Ovary (tissue), 9 donors: ENCODE data around the gene HSP90AB1. TPM values are rescaled to one million over a fixed set of nuclear protein-coding genes. Genes with fewer than 3 reads are reported as not detected.

ENCODE experiments used
- DNase-seq, 5 donors: peaks; one replicate each; pipeline ENCODE4 v3.0.0-alpha.2; 2019 to 2020
- H3K27ac ChIP-seq, 2 donors: fragments of 200-600 bp; one replicate each; pipeline versions ENCODE4 v1.5.1 to v1.8.0; 2019 to 2022
- H3K27me3 ChIP-seq: fragments of 200-600 bp; one replicate; pipeline ENCODE4 v1.8.0; 2022
- H3K36me3 ChIP-seq: fragments of 200-600 bp; sonication (generic); one replicate; pipeline ENCODE4 v1.5.1; 2019
- H3K4me1 ChIP-seq: one replicate; pipeline ENCODE4 v1.8.1; 2013; ENCODE audit warnings: mild to moderate bottlenecking, moderate library complexity; ENCODE audit not compliant: insufficient read depth
- H3K4me3 ChIP-seq: fragments of 200-600 bp; sonication (generic); one replicate; pipeline ENCODE4 v1.5.1; 2017
- H3K9me3 ChIP-seq, 2 donors: fragments of 200-600 bp in 1 of 2; sonication (generic) in 1 of 2; one replicate each; pipeline versions ENCODE4 v1.5.1 to v1.8.1; 2013 to 2019; ENCODE audit warnings: mild to moderate bottlenecking in 1 of 2, moderate library complexity in 1 of 2
- CTCF ChIP-seq, 3 donors: fragments of 450-650 bp in 2 of 3; fragments of 200-600 bp in 1 of 3; IDR thresholded peaks; one replicate each; pipeline versions ENCODE4 v1.5.1 to v1.8.0; 2016 to 2022; ENCODE audit warnings: antibody characterized with exemption in 3 of 3, mild to moderate bottlenecking in 1 of 3
- EP300 ChIP-seq: sonication (generic); formaldehyde crosslinking; IDR thresholded peaks from one replicate; pipeline ENCODE4 v1.6.1; 2017; ENCODE audit warnings: antibody characterized with exemption
- POLR2A ChIP-seq: fragments of 450-650 bp; IDR thresholded peaks from one replicate; pipeline ENCODE4 v1.6.1; 2017; ENCODE audit warnings: antibody characterized with exemption, mild to moderate bottlenecking, moderate library complexity
- WGBS, 3 donors: extraction: QIAGEN DNeasy Blood & Tissue Kit in 1 of 3; methylation state at CpG; one replicate each; pipeline versions ENCODE4 v1.1.5 to v1.1.7; 2013 to 2017; 5-methylcytosine and 5-hydroxymethylcytosine counted together
- intact Hi-C, 4 donors: fragments of 100-400 bp; cut with DNase I; formaldehyde crosslinking; loops; one replicate each; pipeline versions ENCODE4 v1.11.0 to v1.15.1; 2022 to 2023
- polyA plus RNA-seq, 2 donors: library from polyadenylated mRNA; stranded (reverse); fragments of 200-250 nt in 1 of 2; fragments of 350-450 nt in 1 of 2; fragmentation: Illumina TruSeq in 1 of 2; extraction: RNeasy Lipid Tissue Mini Kit (QIAGEN cat#74804) in 1 of 2; gene quantifications; one replicate each; pipeline ENCODE4 v1.2.3, GENCODE V29; 2013 to 2014
- total RNA-seq, 7 donors: library from RNA; depleted of rRNA in 2 of 7; stranded (reverse); fragments of >200 nt in 2 of 7; fragmentation: NEBNext Ultra II Directional in 3 of 7; extraction: Animal tissue kit (Norgen Biotek cat#: 25700) in 3 of 7; gene quantifications; one replicate each; pipeline versions ENCODE4 v1.1.0 to v1.2.4, GENCODE V29; 2016 to 2023
- donor health status: DM: no; HTN: no; CAD: no; lungs with moderate emphysema.
- donor health status: DM: no; HTN: no; CAD: no.
- donor health status: Bipolar disorder and iron deficiency.
- donor health status: DM: yes; HTN: yes; CAD: no.
- donor health status: DM: no; HTN: no; CAD: no.
- donor health status: DM: yes; HTN: yes; CAD: no.

HSP90AB1 gene
- total and polyA plus RNA-seq, 9 donors = 820 to 1,905 (median 1,051) TPM

- TF ChIP-seq CTCF (IDR thresholded peaks at IDR 0.05) = peak; percentile 50 to 69 (median 66)
- no peak for TF ChIP-seq POLR2A
- intact Hi-C loops = no loop called here
- H3K36me3 ChIP-seq = no peaks in the 10 kb centered on the region
- WGBS, 3 donors = 7 to 38% (median 20%) methylated on average over 4 of the region's 4 CpGs
- H3K4me3 ChIP-seq = no peak overlapping the region
- H3K9me3 ChIP-seq = no peaks in the 10 kb centered on the region
- peak overlapping the region; percentile 60 to 72 for H3K27ac ChIP-seq
- H3K27me3 ChIP-seq = no peaks in the 10 kb centered on the region
- peak; percentile 84 to 92 (median 89) for DNase-seq
- H3K4me1 ChIP-seq = peaks cover 29% of the 10 kb centered on the region
Observed at GRCh38 chr6:44221291-44221960, 25.5 kb upstream of the HSP90AB1 start.

- Histone ChIP-seq H3K4me1 (peaks cover 34% of the 10 kb centered on the region), H3K36me3 (no peaks in the 10 kb centered on the region), H3K27me3 (no peaks in the 10 kb centered on the region), H3K9me3 (no peaks in the 10 kb centered on the region), H3K4me3 (no peak overlapping the region), H3K27ac (peak overlapping the region; percentile 60 to 72)
- intact Hi-C loops = loop anchor here in 1 of 4 donors (2.0 kb wide), 1 partner anchor 15 kb away; no protein-coding TSS in a partner anchor
- DNase-seq = no peak
- no peak for TF ChIP-seq CTCF (IDR thresholded peaks at IDR 0.05)
- no peak for TF ChIP-seq EP300
- TF ChIP-seq POLR2A = no peak
- WGBS, 3 donors = 73 to 89% (median 78%) methylated on average over 2 of the region's 2 CpGs
Observed at GRCh38 chr6:44221961-44222335, 25.0 kb upstream of the HSP90AB1 start.

- Histone ChIP-seq H3K27ac (peak overlapping the region; percentile 67 to 72), H3K36me3 (no peaks in the 10 kb centered on the region), H3K4me3 (peak overlapping the region; percentile 53), H3K4me1 (peaks cover 37% of the 10 kb centered on the region), H3K27me3 (no peaks in the 10 kb centered on the region), H3K9me3 (no peaks in the 10 kb centered on the region)
- TF ChIP-seq POLR2A = no peak
- no peak for TF ChIP-seq EP300
- no peak for TF ChIP-seq CTCF (IDR thresholded peaks at IDR 0.05)
- WGBS, 3 donors = 24 to 31% (median 29%) methylated on average over 26 of the region's 26 CpGs
- peak in 2 of 5 donors; percentile 38 to 53 for DNase-seq
- intact Hi-C loops = loop anchor here in 1 of 4 donors (2.0 kb wide), 1 partner anchor 14 kb away; no protein-coding TSS in a partner anchor
Observed at GRCh38 chr6:44222486-44223318, 24.2 kb upstream of the HSP90AB1 start.

- 0% methylated on average over 35 to 73 of the region's 73 CpGs for WGBS, 3 donors
- Histone ChIP-seq H3K4me3 (peak within 1 kb of the TSS; percentile 53), H3K27ac (peak within 1 kb of the TSS; percentile 67 to 72), H3K27me3 (no peaks in the 10 kb centered on the region), H3K4me1 (peaks cover 37% of the 10 kb centered on the region), H3K9me3 (no peaks in the 10 kb centered on the region), H3K36me3 (no peaks in the 10 kb centered on the region)
- no peak for TF ChIP-seq EP300
- TF ChIP-seq CTCF (IDR thresholded peaks at IDR 0.05) = no peak
- TF ChIP-seq POLR2A = peak; percentile 9
- intact Hi-C loops = loop anchor here in 1 of 4 donors (2.0 kb wide), 1 partner anchor 13 kb away; no protein-coding TSS in a partner anchor
- DNase-seq = peak; percentile 70 to 79 (median 77)
Observed at GRCh38 chr6:44223319-44224028, 23.4 kb upstream of the HSP90AB1 start, which contains the start of gene SLC29A1. TSS of gene SLC29A1 (plus strand) at chr6:44223595. CDS start at chr6:44227314, 3,719 bp downstream.
